PC-3 (cell line): ENCODE results near the gene SHISAL2B. TPM values are rescaled to one million over a fixed set of nuclear protein-coding genes. Genes with fewer than 3 reads are reported as not detected.

Experiments
- ATAC-seq: fragments of 200-7000 bp; cut with Tn5 transposase; 2 replicates; pipeline ENCODE4 v1.9.1; 2020; ENCODE audit warnings: mild to moderate bottlenecking, moderate library complexity
- BruUV-seq: library from RNA; stranded (reverse); fragments of 400-500 nt; replicated peaks from 2 replicates; lab custom pipeline; 2021; lab: Mats Ljungman, UMichigan
- CTCF ChIA-PET: fragments of 300-600 bp; sonication (Branson Sonifier 250); formaldehyde crosslinking; loops from one replicate; lab custom pipeline; 2022; ENCODE audit warnings: antibody characterized with exemption; lab: Charles Lee
- POLR2A ChIA-PET: fragments of 300-600 bp; sonication (Branson Sonifier 250); formaldehyde crosslinking; loops from one replicate; lab custom pipeline; 2022; ENCODE audit warnings: antibody characterized with exemption; ENCODE audit not compliant: unreplicated experiment; lab: Charles Lee
- DNase-seq: peaks from one replicate; pipeline ENCODE4 v3.0.0-alpha.2; 2015
- H2AFZ ChIP-seq: fragments of 300-600 bp; sonication (generic); 2 replicates; pipeline ENCODE4 v1.6.0; 2016; ENCODE audit warnings: antibody characterized with exemption, low read length
- H3F3A ChIP-seq: fragments of 300-600 bp; sonication (generic); one replicate; pipeline ENCODE4 v1.6.0; 2017; ENCODE audit warnings: antibody characterized with exemption, low read length, control low read depth, mild to moderate bottlenecking; ENCODE audit not compliant: unreplicated experiment
- H3K27ac ChIP-seq: fragments of 300-600 bp; sonication (generic); 2 replicates; pipeline ENCODE4 v1.5.1; 2016; ENCODE audit warnings: mild to moderate bottlenecking, low read length
- H3K27me3 ChIP-seq: fragments of 300-600 bp; sonication (generic); 2 replicates; pipeline ENCODE4 v1.6.1; 2016; ENCODE audit warnings: low read length, mixed read lengths
- H3K36me3 ChIP-seq: fragments of 300-600 bp; sonication (generic); 2 replicates; pipeline ENCODE4 v1.6.1; 2016; ENCODE audit warnings: low read depth, mixed run types, low read length, mixed read lengths
- H3K4me1 ChIP-seq: fragments of 300-600 bp; sonication (generic); 2 replicates; pipeline ENCODE4 v1.5.1; 2016; ENCODE audit warnings: low read length; ENCODE audit not compliant: insufficient read depth
- H3K4me2 ChIP-seq: fragments of 300-600 bp; sonication (generic); 2 replicates; pipeline ENCODE4 v1.6.0; 2016; ENCODE audit warnings: low read length
- H3K4me3 ChIP-seq: fragments of 300-600 bp; sonication (generic); 2 replicates; pipeline ENCODE4 v1.5.1; 2016; ENCODE audit warnings: mild to moderate bottlenecking, low read length, mixed read lengths
- H3K79me2 ChIP-seq: fragments of 300-600 bp; sonication (generic); 2 replicates; pipeline ENCODE4 v1.6.1; 2017; ENCODE audit warnings: low read length, mixed read lengths
- H3K9ac ChIP-seq: fragments of 300-600 bp; sonication (generic); 2 replicates; pipeline ENCODE4 v1.6.0; 2016; ENCODE audit warnings: mild to moderate bottlenecking, low read length
- H3K9me2 ChIP-seq: fragments of 300-600 bp; sonication (generic); replicated peaks from 2 replicates; pipeline ENCODE4 v1.6.1; 2016; ENCODE audit warnings: mixed run types, low read length, mixed read lengths
- H3K9me3 ChIP-seq: fragments of 300-600 bp; sonication (generic); 2 replicates; pipeline ENCODE4 v1.6.1; 2016; ENCODE audit warnings: low read length, mixed read lengths
- H4K20me1 ChIP-seq: fragments of 300-600 bp; sonication (generic); 2 replicates; pipeline ENCODE4 v1.6.1; 2016; ENCODE audit warnings: low read length, mixed read lengths
- EZH2 ChIP-seq: fragments of 300-600 bp; sonication (generic); IDR thresholded peaks from one replicate; pipeline ENCODE4 v1.6.1; 2017; ENCODE audit warnings: antibody characterized with exemption, mild to moderate bottlenecking, low read length; ENCODE audit not compliant: unreplicated experiment
- EZH2phosphoT487 ChIP-seq: fragments of 300-600 bp; sonication (generic); IDR thresholded peaks from 2 replicates; pipeline ENCODE4 v1.6.1; 2018; ENCODE audit warnings: mild to moderate bottlenecking, antibody characterized with exemption, low read length, borderline replicate concordance
- intact Hi-C: fragments of 100-400 bp; cut with micrococcal nuclease; formaldehyde crosslinking; loops from 2 replicates; pipeline ENCODE4 v1.9.0; 2023
- total RNA-seq: library from RNA; depleted of rRNA; stranded (reverse); fragments of >200 nt; gene quantifications from 2 replicates; pipeline ENCODE4 v1.2.3, GENCODE V29; 2014
- TF ChIP-seq, protein P1 (sequence below): fragments of 300-600 bp; sonication (generic); conservative IDR thresholded peaks from 2 replicates; pipeline ENCODE4 v1.5.1; 2017; ENCODE audit warnings: antibody characterized with exemption, low read depth, mild to moderate bottlenecking, low read length

Gene SHISAL2B
- total RNA-seq, 1 experiment from 2014 or later = 0.62 TPM

DNA sequence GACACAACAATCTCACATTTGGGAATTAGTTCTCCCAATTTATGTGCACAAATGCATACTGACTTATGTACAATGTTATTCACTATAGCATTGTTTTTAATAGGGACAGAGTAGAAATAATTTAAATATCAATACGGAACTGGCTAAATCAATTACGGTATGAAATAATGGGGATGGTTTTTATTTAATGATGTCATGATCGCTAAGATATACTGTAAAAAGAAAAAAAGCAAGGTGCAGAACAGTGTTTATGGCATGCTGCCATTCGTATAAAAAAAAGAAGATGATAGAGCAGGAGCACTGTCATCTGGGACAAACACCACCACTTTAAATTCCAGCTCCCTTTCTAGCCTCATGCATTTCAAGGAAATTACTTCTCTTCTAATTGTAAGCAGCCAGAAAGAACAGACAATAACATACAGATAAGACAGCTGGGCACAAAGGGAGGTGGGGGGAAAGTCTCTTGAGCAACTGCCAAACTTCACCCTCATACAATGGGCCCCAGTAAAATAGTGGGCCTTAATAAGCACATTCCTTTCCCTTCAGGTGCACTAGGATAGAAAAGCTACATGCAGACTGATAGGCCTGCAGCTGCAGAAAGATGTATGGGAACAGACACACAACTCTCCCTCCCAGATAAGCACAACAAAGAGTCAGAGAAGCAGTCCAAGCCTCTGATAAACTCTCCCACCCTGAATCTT, 69.8 kb downstream of the SHISAL2B start:
- Histone ChIP-seq H3K27me3 (no peaks in the 10 kb centered on the region), H3F3A (no peaks in the 10 kb centered on the region), H3K4me1 (peaks cover 1% of the 10 kb centered on the region), H3K9ac (no peak overlapping the region), H3K9me2 (no peaks in the 10 kb centered on the region), H3K79me2 (peaks cover 80% of the 10 kb centered on the region), H3K4me2 (no peak overlapping the region), H3K27ac (no peak overlapping the region), H3K4me3 (no peak overlapping the region), H3K36me3 (0 out of 2 replicates have a peak, but pooled peaks cover under 1% of the 10 kb centered on the region), H4K20me1 (0 out of 2 replicates have a peak, but pooled peaks cover 4% of the 10 kb centered on the region), H2AFZ (no peak overlapping the region), H3K9me3 (no peaks in the 10 kb centered on the region)
- intact Hi-C loops = no loop called here
- TF ChIP-seq, protein P1, sequence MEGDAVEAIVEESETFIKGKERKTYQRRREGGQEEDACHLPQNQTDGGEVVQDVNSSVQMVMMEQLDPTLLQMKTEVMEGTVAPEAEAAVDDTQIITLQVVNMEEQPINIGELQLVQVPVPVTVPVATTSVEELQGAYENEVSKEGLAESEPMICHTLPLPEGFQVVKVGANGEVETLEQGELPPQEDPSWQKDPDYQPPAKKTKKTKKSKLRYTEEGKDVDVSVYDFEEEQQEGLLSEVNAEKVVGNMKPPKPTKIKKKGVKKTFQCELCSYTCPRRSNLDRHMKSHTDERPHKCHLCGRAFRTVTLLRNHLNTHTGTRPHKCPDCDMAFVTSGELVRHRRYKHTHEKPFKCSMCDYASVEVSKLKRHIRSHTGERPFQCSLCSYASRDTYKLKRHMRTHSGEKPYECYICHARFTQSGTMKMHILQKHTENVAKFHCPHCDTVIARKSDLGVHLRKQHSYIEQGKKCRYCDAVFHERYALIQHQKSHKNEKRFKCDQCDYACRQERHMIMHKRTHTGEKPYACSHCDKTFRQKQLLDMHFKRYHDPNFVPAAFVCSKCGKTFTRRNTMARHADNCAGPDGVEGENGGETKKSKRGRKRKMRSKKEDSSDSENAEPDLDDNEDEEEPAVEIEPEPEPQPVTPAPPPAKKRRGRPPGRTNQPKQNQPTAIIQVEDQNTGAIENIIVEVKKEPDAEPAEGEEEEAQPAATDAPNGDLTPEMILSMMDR = no peak
- no peak for TF ChIP-seq EZH2phosphoT487
- TF ChIP-seq EZH2 = no peak
- DNase-seq = no peak
- BruUV-seq = no TSS peak
- CTCF ChIA-PET = no interaction called here
- POLR2A ChIA-PET = no interaction called here
- ATAC-seq = no peak

DNA sequence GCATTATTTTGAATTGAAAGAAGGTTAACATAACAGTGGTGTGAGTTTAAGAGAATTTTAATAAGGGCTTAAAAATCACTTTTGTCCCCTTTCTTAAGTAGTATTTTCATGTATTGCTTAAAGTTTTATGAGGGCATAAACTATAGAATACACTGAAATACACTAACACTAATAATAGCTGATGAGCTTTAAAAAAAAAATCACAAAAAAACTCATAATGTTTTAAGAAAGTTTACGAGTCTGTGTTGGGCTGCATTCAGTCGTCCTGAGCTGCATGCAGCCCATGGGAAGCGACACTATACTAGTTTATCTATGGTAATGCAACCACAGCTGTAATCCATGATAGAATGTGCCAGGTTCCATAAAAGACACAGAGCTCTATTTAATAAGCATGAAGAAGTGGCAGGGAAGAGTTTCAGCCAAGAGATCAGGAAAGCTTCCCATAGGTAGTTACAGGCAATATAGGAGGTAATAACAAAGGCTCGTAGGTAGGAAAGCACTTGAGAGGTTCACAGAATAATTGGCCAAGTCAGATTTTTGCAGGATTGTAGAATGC, 73.7 kb downstream of the SHISAL2B start:
- Histone ChIP-seq H3K9me2 (no peaks in the 10 kb centered on the region), H3K4me2 (no peak overlapping the region), H3K79me2 (peaks cover 82% of the 10 kb centered on the region), H3K9me3 (no peaks in the 10 kb centered on the region), H3K4me3 (no peak overlapping the region), H3K36me3 (0 out of 2 replicates have a peak, but pooled peaks cover 3% of the 10 kb centered on the region), H3K4me1 (peaks cover 23% of the 10 kb centered on the region), H4K20me1 (0 out of 2 replicates have a peak, but pooled peaks cover 7% of the 10 kb centered on the region), H2AFZ (no peak overlapping the region), H3K27me3 (no peaks in the 10 kb centered on the region), H3K27ac (no peak overlapping the region), H3K9ac (no peak overlapping the region), H3F3A (peaks cover 3% of the 10 kb centered on the region)
- TF ChIP-seq, protein P1 = no peak
- TF ChIP-seq EZH2phosphoT487 (no peak), EZH2 (no peak)
- no peak for DNase-seq
- intact Hi-C loops = no loop called here
- no peak for ATAC-seq
- no TSS peak for BruUV-seq
- CTCF ChIA-PET = no interaction called here
- POLR2A ChIA-PET = no interaction called here
